Subcutaneous preadipocyte (primary cell): ENCODE data around the gene CLDN2. TPM values are rescaled to one million over a fixed set of nuclear protein-coding genes. Genes with fewer than 3 reads are reported as not detected.

ENCODE experiments used
- total RNA-seq: library from RNA; depleted of rRNA; stranded (reverse); fragments of >200 nt; gene quantifications from 2 replicates; pipeline ENCODE4 v1.2.3, GENCODE V29; 2012

Gene CLDN2, protein sequence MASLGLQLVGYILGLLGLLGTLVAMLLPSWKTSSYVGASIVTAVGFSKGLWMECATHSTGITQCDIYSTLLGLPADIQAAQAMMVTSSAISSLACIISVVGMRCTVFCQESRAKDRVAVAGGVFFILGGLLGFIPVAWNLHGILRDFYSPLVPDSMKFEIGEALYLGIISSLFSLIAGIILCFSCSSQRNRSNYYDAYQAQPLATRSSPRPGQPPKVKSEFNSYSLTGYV
- total RNA-seq: not detected in 2 replicates

DNA sequence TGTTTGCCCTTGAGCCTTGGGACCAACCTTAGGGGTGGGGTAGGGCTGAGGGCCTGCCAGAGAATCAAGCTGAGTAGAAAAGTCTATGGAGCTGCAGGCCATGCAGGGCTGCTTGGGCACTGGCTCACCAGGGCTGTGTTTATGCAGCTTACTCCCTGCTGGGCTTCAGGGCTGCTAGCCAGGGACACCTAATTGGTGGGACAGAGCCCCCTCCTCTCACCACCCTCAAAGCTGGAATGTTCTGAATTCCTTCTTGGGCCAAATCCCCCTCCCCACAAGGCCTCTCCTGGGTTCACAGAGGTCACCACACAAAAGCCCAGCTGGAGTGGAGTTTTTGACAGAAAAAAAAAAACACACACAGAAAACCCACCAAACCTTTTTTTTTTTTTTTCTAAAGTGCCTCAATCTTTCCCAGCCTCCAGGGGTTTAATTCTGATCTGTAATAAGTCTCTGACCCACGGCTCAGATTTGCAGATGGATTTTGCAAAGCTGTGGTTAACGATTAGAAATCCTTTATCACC is at the start of gene CLDN2:
TSS of gene CLDN2 (plus strand) at position 471 of the 521 bp plus-strand sequence. CDS start 7,827 bp downstream, outside the sequence.

DNA sequence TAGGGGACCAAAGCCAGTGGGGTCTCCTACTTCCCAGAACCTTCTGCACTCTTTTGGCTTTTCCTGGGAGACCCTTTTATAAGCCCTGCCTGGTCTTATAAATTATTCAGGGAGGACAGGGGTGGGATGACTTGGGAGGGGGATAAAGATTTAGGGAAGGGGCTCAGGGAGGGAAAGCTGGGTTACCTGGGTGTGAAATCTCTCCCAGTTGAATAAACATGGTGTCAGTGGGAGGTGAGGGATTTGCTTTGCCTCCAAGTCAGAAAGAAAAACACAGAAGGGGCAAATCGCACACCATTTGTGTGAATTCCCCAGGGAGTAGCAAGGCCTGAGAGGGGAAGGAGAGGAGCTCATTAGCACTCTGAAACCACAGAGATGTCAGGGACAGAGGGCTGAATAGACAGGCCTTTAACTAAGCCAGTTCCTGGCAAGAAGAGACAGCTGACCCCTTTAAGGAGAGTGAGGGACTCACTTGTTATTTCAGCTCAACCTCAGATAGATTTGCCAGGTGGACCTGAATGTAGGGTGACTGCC is 16.8 kb upstream of the CLDN2 start, which contains the start of gene RIPPLY1:
TSS of gene RIPPLY1 (minus strand) at position 51 of the 534 bp plus-strand sequence. CDS start 54 bp downstream, outside the sequence.

Other genes starting within 250 kb of the CLDN2 start
- under 0.01 and 0.20 TPM in 2 replicates for gene RNF128, start 193.7 kb upstream of the CLDN2 start, total RNA-seq
- 7.0 and 8.6 TPM in 2 replicates for gene TBC1D8B, start 117.7 kb upstream of the CLDN2 start, total RNA-seq
- not detected in 2 replicates for gene RIPPLY1, start 17.1 kb upstream of the CLDN2 start, total RNA-seq
- 19.8 and 26.0 TPM in 2 replicates for gene MORC4, start 79.8 kb downstream of the CLDN2 start, total RNA-seq
- 10.3 and 10.8 TPM in 2 replicates for gene RBM41, start 198.4 kb downstream of the CLDN2 start, total RNA-seq